ENCODE data around the gene GAS2L1.

GAS2L1 gene

DNA sequence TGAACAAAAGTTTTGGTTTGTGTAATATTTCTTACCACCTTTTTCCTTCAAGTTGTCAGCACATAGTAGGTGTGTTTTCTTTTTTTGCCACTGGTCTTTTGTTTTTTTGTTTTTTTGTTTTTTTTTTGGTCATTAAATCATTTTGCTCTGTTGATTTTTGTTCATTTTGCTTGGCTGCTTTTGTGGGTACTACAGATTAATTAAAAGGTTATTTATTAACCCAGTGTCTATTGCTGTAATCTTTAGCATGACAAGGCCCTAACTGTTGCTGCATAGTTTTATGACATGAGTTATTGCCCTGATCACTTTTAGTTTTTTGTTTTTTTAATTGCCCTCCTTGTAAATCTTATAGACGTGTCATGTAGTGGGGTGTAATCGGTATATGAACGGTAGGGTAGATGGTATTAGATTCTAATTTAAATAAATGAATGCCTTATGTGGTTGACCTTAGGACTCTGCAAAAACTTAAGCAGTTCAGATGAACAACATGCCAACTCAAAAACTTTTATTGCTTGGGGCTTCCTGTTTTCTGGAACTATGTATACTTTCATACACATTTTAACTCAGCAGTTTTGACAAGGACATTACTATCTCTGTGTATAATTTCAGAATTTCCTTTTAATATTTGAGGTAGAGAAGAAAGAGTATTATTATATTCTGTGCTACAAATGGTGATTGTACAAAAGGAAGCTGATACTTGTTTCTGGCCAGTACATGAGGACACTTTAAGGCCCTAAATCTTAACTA, 30.5 kb upstream of the GAS2L1 start:
- Histone ChIP-seq H3K27ac (ENCODE audit: insufficient read depth, low read length, poor library complexity, severe bottlenecking) (no peak overlapping the region), H3K9me3 (ENCODE audit: control insufficient read depth, low read length) (no peaks in the 10 kb centered on the region), H3K4me3 (ENCODE audit: insufficient read depth, low read depth, low read length, poor library complexity, severe bottlenecking) (no peak overlapping the region), H3K36me3 (ENCODE audit: control insufficient read depth, insufficient read depth, low read length) (peaks cover 77% of the 10 kb centered on the region), H3K4me1 (ENCODE audit: control insufficient read depth, insufficient read depth, low read length, poor library complexity, severe bottlenecking) (peaks cover 18% of the 10 kb centered on the region), H3K27me3 (replicated peaks; ENCODE audit: control insufficient read depth, insufficient read depth, low read length, poor library complexity, severe bottlenecking) (no peaks in the 10 kb centered on the region)
- DNase-seq, result no peak

DNA sequence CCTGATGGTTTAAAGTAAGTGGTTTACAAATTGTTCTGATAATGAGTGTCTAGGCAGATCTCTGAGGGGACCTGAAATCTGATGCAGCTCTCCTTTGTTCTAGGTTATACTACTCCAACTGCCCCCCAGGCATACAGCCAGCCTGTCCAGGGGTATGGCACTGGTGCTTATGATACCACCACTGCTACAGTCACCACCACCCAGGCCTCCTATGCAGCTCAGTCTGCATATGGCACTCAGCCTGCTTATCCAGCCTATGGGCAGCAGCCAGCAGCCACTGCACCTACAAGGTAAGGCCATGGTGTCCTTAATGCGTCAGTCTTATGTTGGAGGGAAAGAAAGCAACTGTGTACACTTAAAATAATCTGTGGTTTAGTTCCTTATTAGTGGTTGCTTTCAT, 28.5 kb upstream of the GAS2L1 start:
- Histone ChIP-seq H3K4me3 (ENCODE audit: insufficient read depth, low read depth, low read length, poor library complexity, severe bottlenecking) (no peak overlapping the region), H3K36me3 (ENCODE audit: control insufficient read depth, insufficient read depth, low read length) (peaks cover 81% of the 10 kb centered on the region), H3K9me3 (ENCODE audit: control insufficient read depth, low read length) (no peaks in the 10 kb centered on the region), H3K4me1 (ENCODE audit: control insufficient read depth, insufficient read depth, low read length, poor library complexity, severe bottlenecking) (peaks cover 2% of the 10 kb centered on the region), H3K27ac (ENCODE audit: insufficient read depth, low read length, poor library complexity, severe bottlenecking) (no peak overlapping the region), H3K27me3 (replicated peaks; ENCODE audit: control insufficient read depth, insufficient read depth, low read length, poor library complexity, severe bottlenecking) (no peaks in the 10 kb centered on the region)
- DNase-seq, result no peak

DNA sequence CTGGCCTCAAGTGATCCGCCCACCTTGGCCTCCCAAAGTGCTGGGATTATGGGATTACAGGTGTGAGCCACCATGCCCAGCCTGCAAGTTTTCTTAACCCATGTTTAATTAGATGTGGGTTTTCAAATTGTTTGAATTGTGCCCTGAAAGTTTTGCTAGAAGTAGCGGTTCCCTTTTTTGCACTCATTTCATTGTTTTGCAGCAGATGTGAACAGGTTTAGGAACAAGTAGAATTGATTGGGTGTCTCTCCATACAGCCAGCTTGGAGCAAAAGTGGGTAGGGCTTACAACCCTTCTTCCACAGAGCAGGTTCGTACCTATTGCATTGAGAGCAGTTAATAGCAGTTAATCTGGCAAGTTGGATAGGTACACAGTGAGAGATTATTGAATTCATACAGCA, 22.3 kb upstream of the GAS2L1 start:
- H3K4me1 ChIP-seq (ENCODE audit: control insufficient read depth, insufficient read depth, low read length, poor library complexity, severe bottlenecking), result no peaks in the 10 kb centered on the region
- no peak overlapping the region for H3K27ac ChIP-seq (ENCODE audit: insufficient read depth, low read length, poor library complexity, severe bottlenecking)
- no peaks in the 10 kb centered on the region for H3K9me3 ChIP-seq (ENCODE audit: control insufficient read depth, low read length)
- no peak overlapping the region for H3K4me3 ChIP-seq (ENCODE audit: insufficient read depth, low read depth, low read length, poor library complexity, severe bottlenecking)
- peaks cover 83% of the 10 kb centered on the region for H3K36me3 ChIP-seq (ENCODE audit: control insufficient read depth, insufficient read depth, low read length)
- no peaks in the 10 kb centered on the region for H3K27me3 ChIP-seq (replicated peaks; ENCODE audit: control insufficient read depth, insufficient read depth, low read length, poor library complexity, severe bottlenecking)
- no peak for DNase-seq

DNA sequence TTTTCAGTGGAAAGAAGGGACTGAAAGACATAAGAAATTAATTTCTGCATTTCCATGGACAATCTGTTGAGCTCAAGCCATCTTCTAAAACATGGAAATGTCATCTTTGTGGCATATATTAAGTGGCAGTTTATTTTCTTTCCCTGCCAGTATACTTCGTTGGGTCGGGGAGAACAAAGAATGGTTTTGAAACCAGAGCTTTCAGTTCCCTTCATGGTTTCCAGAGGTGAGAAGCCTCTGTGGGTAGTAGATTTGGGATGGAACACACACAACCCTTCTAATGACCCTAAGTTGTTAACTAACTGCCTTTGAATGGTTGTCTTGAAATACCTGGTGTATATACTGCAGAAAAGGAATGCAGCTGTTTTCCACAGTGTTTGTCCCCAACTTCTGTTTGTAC, 17.6 kb upstream of the GAS2L1 start:
- peaks cover 95% of the 10 kb centered on the region for H3K36me3 ChIP-seq (ENCODE audit: control insufficient read depth, insufficient read depth, low read length)
- H3K27me3 ChIP-seq (replicated peaks; ENCODE audit: control insufficient read depth, insufficient read depth, low read length, poor library complexity, severe bottlenecking), result no peaks in the 10 kb centered on the region
- no peak for DNase-seq
- no peaks in the 10 kb centered on the region for H3K4me1 ChIP-seq (ENCODE audit: control insufficient read depth, insufficient read depth, low read length, poor library complexity, severe bottlenecking)
- H3K9me3 ChIP-seq (ENCODE audit: control insufficient read depth, low read length), result no peaks in the 10 kb centered on the region
- no peak overlapping the region for H3K27ac ChIP-seq (ENCODE audit: insufficient read depth, low read length, poor library complexity, severe bottlenecking)
- H3K4me3 ChIP-seq (ENCODE audit: insufficient read depth, low read depth, low read length, poor library complexity, severe bottlenecking), result no peak overlapping the region

DNA sequence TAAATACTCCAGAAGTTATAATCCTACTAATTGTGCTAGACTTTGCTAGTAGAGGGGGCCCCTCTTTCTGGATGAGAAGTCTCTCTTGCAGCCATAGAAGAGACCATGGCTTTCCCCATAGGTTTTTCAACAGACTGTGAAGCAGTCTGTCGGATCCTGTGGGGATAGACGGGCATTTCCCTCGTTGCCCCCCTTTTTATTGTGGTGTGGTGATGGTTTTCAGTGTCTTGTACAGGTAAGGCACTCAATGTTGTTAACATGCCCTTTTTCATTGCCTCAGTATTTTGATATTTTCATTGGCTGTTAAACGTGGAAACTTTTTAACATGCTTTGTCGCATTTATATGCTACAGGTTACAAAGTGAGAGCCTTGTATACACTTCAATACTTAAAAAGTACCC, 16.4 kb upstream of the GAS2L1 start:
- Histone ChIP-seq H3K27ac (ENCODE audit: insufficient read depth, low read length, poor library complexity, severe bottlenecking) (no peak overlapping the region), H3K27me3 (replicated peaks; ENCODE audit: control insufficient read depth, insufficient read depth, low read length, poor library complexity, severe bottlenecking) (no peaks in the 10 kb centered on the region), H3K9me3 (ENCODE audit: control insufficient read depth, low read length) (no peaks in the 10 kb centered on the region), H3K36me3 (ENCODE audit: control insufficient read depth, insufficient read depth, low read length) (peaks cover 96% of the 10 kb centered on the region), H3K4me3 (ENCODE audit: insufficient read depth, low read depth, low read length, poor library complexity, severe bottlenecking) (no peak overlapping the region), H3K4me1 (ENCODE audit: control insufficient read depth, insufficient read depth, low read length, poor library complexity, severe bottlenecking) (no peaks in the 10 kb centered on the region)
- no peak for DNase-seq

DNA sequence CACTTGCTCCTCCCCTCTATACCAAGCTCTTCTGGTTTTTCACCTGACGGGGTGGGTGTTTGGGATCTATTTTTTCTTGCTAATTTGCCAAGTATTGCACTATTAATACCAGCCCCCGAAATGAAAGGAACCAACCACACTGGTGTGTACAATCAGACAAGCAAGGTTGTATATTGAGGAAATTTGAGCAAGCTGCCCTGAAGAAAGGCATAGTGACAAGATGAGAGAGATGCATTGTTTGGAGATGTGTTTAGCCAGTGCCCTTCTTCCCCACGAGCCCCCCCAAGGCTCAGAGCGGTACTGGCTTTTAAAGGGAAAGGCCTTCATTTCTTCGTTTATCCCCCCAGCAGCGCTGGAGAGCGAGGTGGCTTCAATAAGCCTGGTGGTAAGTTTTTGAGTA, 15.2 kb upstream of the GAS2L1 start:
- H3K27ac ChIP-seq (ENCODE audit: insufficient read depth, low read length, poor library complexity, severe bottlenecking), result no peak overlapping the region
- H3K4me1 ChIP-seq (ENCODE audit: control insufficient read depth, insufficient read depth, low read length, poor library complexity, severe bottlenecking), result no peaks in the 10 kb centered on the region
- DNase-seq, result no peak
- H3K36me3 ChIP-seq (ENCODE audit: control insufficient read depth, insufficient read depth, low read length), result peaks cover 98% of the 10 kb centered on the region
- H3K4me3 ChIP-seq (ENCODE audit: insufficient read depth, low read depth, low read length, poor library complexity, severe bottlenecking), result no peak overlapping the region
- H3K27me3 ChIP-seq (replicated peaks; ENCODE audit: control insufficient read depth, insufficient read depth, low read length, poor library complexity, severe bottlenecking), result no peaks in the 10 kb centered on the region
- H3K9me3 ChIP-seq (ENCODE audit: control insufficient read depth, low read length), result no peaks in the 10 kb centered on the region

DNA sequence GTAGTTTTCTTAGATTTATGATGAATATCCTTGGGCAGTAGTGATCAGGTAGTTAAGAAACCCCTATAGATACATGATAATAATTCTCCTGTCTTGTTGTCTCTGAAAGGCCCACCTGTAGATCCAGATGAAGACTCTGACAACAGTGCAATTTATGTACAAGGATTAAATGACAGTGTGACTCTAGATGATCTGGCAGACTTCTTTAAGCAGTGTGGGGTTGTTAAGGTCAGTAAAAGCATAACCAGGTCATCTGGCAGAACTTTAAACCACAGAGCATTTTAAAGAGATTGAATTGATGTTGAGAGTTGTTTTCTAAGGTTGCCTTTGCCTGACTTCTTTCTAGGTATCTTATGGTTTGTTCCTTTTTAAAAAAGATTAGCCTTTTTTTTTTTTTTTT, 14.1 kb upstream of the GAS2L1 start:
- DNase-seq, result no peak

DNA sequence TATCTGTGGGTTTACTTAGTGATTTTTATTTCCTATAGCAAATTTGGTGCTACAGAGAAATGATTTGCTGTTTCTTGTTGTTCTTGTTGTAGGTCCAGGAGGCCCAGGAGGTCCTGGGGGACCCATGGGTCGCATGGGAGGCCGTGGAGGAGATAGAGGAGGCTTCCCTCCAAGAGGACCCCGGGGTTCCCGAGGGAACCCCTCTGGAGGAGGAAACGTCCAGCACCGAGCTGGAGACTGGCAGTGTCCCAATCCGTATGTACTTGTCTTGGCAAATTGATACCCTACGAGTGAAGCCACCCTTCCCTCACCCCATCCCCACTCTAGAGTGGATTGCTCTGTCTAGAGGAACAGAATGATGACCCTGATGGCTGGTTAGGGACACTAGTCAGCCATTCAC, 7.8 kb upstream of the GAS2L1 start:
- H3K36me3 ChIP-seq (ENCODE audit: control insufficient read depth, insufficient read depth, low read length), result peaks cover 60% of the 10 kb centered on the region
- H3K4me1 ChIP-seq (ENCODE audit: control insufficient read depth, insufficient read depth, low read length, poor library complexity, severe bottlenecking), result no peaks in the 10 kb centered on the region
- H3K27ac ChIP-seq (ENCODE audit: insufficient read depth, low read length, poor library complexity, severe bottlenecking), result no peak overlapping the region
- H3K4me3 ChIP-seq (ENCODE audit: insufficient read depth, low read depth, low read length, poor library complexity, severe bottlenecking), result no peak overlapping the region
- no peaks in the 10 kb centered on the region for H3K9me3 ChIP-seq (ENCODE audit: control insufficient read depth, low read length)
- DNase-seq, result no peak
- H3K27me3 ChIP-seq (replicated peaks; ENCODE audit: control insufficient read depth, insufficient read depth, low read length, poor library complexity, severe bottlenecking), result no peaks in the 10 kb centered on the region

More for the DNA sequence above, 14.1 kb upstream of the GAS2L1 start:
- no peak overlapping the region for H3K4me3 ChIP-seq (ENCODE audit: insufficient read depth, low read depth, low read length, poor library complexity, severe bottlenecking)
- H3K9me3 ChIP-seq (ENCODE audit: control insufficient read depth, low read length), result no peaks in the 10 kb centered on the region
- H3K27me3 ChIP-seq (replicated peaks; ENCODE audit: control insufficient read depth, insufficient read depth, low read length, poor library complexity, severe bottlenecking), result no peaks in the 10 kb centered on the region
- H3K4me1 ChIP-seq (ENCODE audit: control insufficient read depth, insufficient read depth, low read length, poor library complexity, severe bottlenecking), result no peaks in the 10 kb centered on the region
- peaks cover 98% of the 10 kb centered on the region for H3K36me3 ChIP-seq (ENCODE audit: control insufficient read depth, insufficient read depth, low read length)
- H3K27ac ChIP-seq (ENCODE audit: insufficient read depth, low read length, poor library complexity, severe bottlenecking), result no peak overlapping the region

DNA sequence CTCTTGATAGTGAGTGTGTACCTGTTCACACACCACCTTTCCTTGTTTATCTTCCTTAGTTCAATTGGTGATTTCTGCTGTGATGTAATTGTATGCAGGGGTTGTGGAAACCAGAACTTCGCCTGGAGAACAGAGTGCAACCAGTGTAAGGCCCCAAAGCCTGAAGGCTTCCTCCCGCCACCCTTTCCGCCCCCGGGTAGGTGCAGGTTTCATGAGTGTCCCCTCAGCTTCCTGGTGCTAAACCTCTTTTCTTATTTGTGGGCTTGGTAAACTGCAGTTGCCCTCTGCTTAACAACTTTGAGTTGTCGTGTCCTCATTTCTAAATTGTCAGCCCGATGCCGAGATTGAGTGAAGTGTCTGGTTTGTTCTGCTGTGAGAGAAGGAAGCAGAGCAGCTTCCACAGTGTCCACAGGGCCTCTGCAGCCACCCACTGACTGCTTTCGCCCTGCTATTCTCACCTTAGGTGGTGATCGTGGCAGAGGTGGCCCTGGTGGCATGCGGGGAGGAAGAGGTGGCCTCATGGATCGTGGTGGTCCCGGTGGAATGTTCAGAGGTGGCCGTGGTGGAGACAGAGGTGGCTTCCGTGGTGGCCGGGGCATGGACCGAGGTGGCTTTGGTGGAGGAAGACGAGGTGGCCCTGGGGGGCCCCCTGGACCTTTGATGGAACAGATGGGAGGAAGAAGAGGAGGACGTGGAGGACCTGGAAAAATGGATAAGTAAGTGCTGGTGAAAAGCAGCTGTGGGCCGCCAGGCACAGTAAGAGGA, 7.1 kb upstream of the GAS2L1 start:
- H3K27ac ChIP-seq (ENCODE audit: insufficient read depth, low read length, poor library complexity, severe bottlenecking), result no peak overlapping the region
- DNase-seq, result no peak
- no peaks in the 10 kb centered on the region for H3K9me3 ChIP-seq (ENCODE audit: control insufficient read depth, low read length)
- no peaks in the 10 kb centered on the region for H3K4me1 ChIP-seq (ENCODE audit: control insufficient read depth, insufficient read depth, low read length, poor library complexity, severe bottlenecking)
- H3K36me3 ChIP-seq (ENCODE audit: control insufficient read depth, insufficient read depth, low read length), result peaks cover 53% of the 10 kb centered on the region
- H3K4me3 ChIP-seq (ENCODE audit: insufficient read depth, low read depth, low read length, poor library complexity, severe bottlenecking), result no peak overlapping the region
- no peaks in the 10 kb centered on the region for H3K27me3 ChIP-seq (replicated peaks; ENCODE audit: control insufficient read depth, insufficient read depth, low read length, poor library complexity, severe bottlenecking)

DNA sequence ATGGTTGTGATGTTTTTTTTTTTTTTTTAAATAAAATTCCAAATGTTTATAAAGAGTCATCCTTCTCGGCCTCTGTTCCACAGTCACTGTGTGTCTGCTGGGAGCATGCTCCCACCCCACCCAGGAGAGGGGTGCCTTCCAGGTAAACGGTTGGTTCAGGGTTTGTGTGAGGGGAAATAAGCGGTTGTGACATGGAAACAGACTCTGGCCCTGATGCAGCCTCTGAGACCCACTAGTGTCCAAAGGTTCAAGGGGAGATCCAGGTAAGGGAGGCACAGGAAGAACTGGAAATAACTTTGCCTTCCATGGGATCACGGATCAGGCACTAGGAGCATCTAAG, 6.0 kb upstream of the GAS2L1 start:
- Histone ChIP-seq H3K36me3 (ENCODE audit: control insufficient read depth, insufficient read depth, low read length) (peaks cover 42% of the 10 kb centered on the region), H3K9me3 (ENCODE audit: control insufficient read depth, low read length) (no peaks in the 10 kb centered on the region), H3K4me3 (ENCODE audit: insufficient read depth, low read depth, low read length, poor library complexity, severe bottlenecking) (no peak overlapping the region), H3K27me3 (replicated peaks; ENCODE audit: control insufficient read depth, insufficient read depth, low read length, poor library complexity, severe bottlenecking) (no peaks in the 10 kb centered on the region), H3K4me1 (ENCODE audit: control insufficient read depth, insufficient read depth, low read length, poor library complexity, severe bottlenecking) (no peaks in the 10 kb centered on the region), H3K27ac (ENCODE audit: insufficient read depth, low read length, poor library complexity, severe bottlenecking) (no peak overlapping the region)
- DNase-seq, result no peak
